SH-SY5Y (cell line): ENCODE results near the gene SNX30.

Experiments used
- GATA2 ChIP-seq: IDR thresholded peaks from 2 replicates; pipeline ENCODE4 v1.6.1; 2011; ENCODE audit warnings: mild to moderate bottlenecking, low read depth, low read length
- GATA3 ChIP-seq: IDR thresholded peaks from 2 replicates; pipeline ENCODE4 v1.6.1; 2011; ENCODE audit warnings: low read depth, mild to moderate bottlenecking, low read length, moderate library complexity

DNA sequence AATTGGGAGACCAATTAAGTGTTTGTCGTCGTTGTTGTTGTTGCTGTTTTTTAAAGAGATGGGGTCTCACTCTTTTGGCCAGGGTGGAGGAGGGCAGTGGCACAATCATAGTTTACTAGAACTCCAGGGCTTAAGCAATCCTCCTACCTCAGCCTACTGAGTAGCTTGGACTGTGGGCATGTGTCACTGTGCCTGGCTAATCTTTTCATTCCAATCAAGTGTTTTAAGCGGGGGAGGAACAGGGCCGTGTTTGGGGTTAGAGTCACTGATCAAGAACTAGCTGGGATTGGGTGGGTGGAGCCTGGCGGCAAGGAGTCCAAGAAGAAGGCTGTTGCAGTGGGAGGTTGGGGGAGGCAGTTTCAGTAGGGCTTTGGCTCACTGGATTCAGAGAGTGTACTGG, 13.8 kb downstream of the SNX30 start:
- TF ChIP-seq GATA3: no peak
- TF ChIP-seq GATA2: no peak
